Coronary artery (tissue), 2 donors: Measurements from ENCODE around the gene EFCAB11.

Experiments
- DNase-seq: peaks from one replicate; pipeline ENCODE4 v3.0.0-alpha.2; 2017; ENCODE audit warnings: low spot score
- H3K27ac ChIP-seq, 2 donors: fragments of 200-600 bp; sonication (generic); one replicate each; pipeline ENCODE4 v1.5.1; 2016 to 2019
- H3K4me3 ChIP-seq: fragments of 200-600 bp; sonication (generic); 2 replicates; pipeline ENCODE4 v1.5.1; 2016; ENCODE audit warnings: mild to moderate bottlenecking, moderate library complexity
- TF ChIP-seq, protein P1 (sequence below): fragments of 200-600 bp; sonication (generic); IDR thresholded peaks from one replicate; pipeline ENCODE4 v1.5.1; 2019; ENCODE audit warnings: antibody characterized with exemption

The EFCAB11 gene

GRCh38 chr14:89856871-89857345 lies 97.6 kb downstream of the EFCAB11 start:
- DNase-seq = no peak
- no peak overlapping the region for H3K4me3 ChIP-seq
- TF ChIP-seq, protein P1, sequence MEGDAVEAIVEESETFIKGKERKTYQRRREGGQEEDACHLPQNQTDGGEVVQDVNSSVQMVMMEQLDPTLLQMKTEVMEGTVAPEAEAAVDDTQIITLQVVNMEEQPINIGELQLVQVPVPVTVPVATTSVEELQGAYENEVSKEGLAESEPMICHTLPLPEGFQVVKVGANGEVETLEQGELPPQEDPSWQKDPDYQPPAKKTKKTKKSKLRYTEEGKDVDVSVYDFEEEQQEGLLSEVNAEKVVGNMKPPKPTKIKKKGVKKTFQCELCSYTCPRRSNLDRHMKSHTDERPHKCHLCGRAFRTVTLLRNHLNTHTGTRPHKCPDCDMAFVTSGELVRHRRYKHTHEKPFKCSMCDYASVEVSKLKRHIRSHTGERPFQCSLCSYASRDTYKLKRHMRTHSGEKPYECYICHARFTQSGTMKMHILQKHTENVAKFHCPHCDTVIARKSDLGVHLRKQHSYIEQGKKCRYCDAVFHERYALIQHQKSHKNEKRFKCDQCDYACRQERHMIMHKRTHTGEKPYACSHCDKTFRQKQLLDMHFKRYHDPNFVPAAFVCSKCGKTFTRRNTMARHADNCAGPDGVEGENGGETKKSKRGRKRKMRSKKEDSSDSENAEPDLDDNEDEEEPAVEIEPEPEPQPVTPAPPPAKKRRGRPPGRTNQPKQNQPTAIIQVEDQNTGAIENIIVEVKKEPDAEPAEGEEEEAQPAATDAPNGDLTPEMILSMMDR = no peak
- H3K27ac ChIP-seq = no peak overlapping the region

GRCh38 chr14:89855961-89856656 lies 98.4 kb downstream of the EFCAB11 start:
- TF ChIP-seq, protein P1 = no peak
- DNase-seq = no peak
- Histone ChIP-seq H3K4me3 (no peak overlapping the region), H3K27ac (no peak overlapping the region)

- H3K4me3 ChIP-seq = no peak overlapping the region
- no peak for DNase-seq
- H3K27ac ChIP-seq = no peak overlapping the region
- TF ChIP-seq, protein P1 = no peak
These were observed 100.4 kb downstream of the EFCAB11 start for GRCh38 chr14:89853936-89854693.

- DNase-seq = no peak
- TF ChIP-seq, protein P1 = no peak
- H3K27ac ChIP-seq = no peak overlapping the region
- no peak overlapping the region for H3K4me3 ChIP-seq
These were observed 103.4 kb downstream of the EFCAB11 start for GRCh38 chr14:89851106-89851505.

- no peak for DNase-seq
- TF ChIP-seq, protein P1 = no peak
- H3K27ac ChIP-seq = no peak overlapping the region
- no peak overlapping the region for H3K4me3 ChIP-seq
These were observed 104.6 kb downstream of the EFCAB11 start for GRCh38 chr14:89849931-89850330.

DNA sequence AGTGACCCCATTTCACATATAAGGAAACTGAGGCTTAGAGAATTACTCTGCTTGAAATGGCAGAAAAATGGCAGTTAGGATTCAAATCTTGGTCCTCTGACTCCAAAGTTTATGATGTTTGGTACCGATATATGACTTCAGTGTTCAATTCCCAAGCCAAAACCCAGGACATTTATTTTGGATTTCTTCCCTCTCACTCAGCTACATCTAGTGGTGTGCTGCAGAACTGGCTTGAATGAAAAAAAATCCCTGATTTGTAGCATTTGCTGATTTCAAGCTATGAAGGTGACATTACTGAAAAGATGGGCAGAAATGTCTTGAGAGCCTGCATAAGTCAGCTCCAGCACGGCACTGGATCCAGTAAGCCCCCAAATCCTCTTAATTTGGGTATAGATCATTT lies 106.4 kb downstream of the EFCAB11 start:
- TF ChIP-seq, protein P1 = no peak
- no peak overlapping the region for H3K27ac ChIP-seq
- H3K4me3 ChIP-seq = no peak overlapping the region
- no peak for DNase-seq

DNA sequence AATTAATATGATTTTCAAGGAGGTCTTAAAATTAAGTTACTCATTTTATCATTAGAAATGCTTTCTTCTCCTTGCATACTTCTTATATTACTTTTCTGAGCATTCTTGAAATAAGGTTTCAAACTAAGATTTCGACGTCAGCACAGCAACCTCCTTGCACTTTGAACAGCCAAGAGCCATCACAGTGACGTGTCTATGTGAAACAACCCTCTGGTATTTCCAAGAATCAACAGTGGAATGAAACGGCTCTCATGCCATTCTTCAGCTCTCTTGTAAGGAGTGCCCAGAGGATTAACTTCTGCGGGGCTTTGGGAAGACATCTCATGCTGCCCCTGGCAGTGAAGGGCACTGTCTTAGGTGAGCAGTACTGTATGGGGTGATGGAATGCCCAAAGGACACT lies 109.2 kb downstream of the EFCAB11 start:
- DNase-seq = no peak

More for the DNA sequence above, 109.2 kb downstream of the EFCAB11 start:
- Histone ChIP-seq H3K27ac (peak overlapping the region in 1 of 2 donors; percentile 46), H3K4me3 (no peak overlapping the region)
- TF ChIP-seq, protein P1 = no peak
